Smooth muscle cell (in vitro differentiated cells): ENCODE results near the gene GNB3. TPM values are rescaled to one million over a fixed set of nuclear protein-coding genes. Genes with fewer than 3 reads are reported as not detected.
"Not testable (repeated sequence)": the region's sequence is repeated elsewhere in the genome, so short reads cannot be mapped to it uniquely, and the experiment has no call there.

Source experiments
- DNase-seq: peaks from one replicate; lab custom pipeline; 2025; ENCODE audit not compliant: unreplicated experiment; lab: John Stamatoyannopoulos, UW
- H2AFZ ChIP-seq: fragments of 200-600 bp; sonication (generic); 2 replicates; pipeline ENCODE4 v1.6.0; 2016; ENCODE audit warnings: antibody characterized with exemption, low read depth, mild to moderate bottlenecking
- H3F3A ChIP-seq: fragments of 200-600 bp; sonication (generic); 2 replicates; pipeline ENCODE4 v1.6.0; 2017; ENCODE audit warnings: antibody characterized with exemption, low read depth
- H3K27ac ChIP-seq: fragments of 200-600 bp; sonication (generic); 2 replicates; pipeline ENCODE4 v1.5.1; 2016; ENCODE audit warnings: low read depth, mild to moderate bottlenecking
- H3K27me3 ChIP-seq: fragments of 200-600 bp; sonication (generic); 2 replicates; pipeline ENCODE4 v1.6.1; 2016; ENCODE audit warnings: low read depth, mild to moderate bottlenecking
- H3K36me3 ChIP-seq: fragments of 200-600 bp; sonication (generic); 2 replicates; pipeline ENCODE4 v1.5.1; 2016; ENCODE audit warnings: low read depth
- H3K4me1 ChIP-seq: fragments of 200-600 bp; sonication (generic); 2 replicates; pipeline ENCODE4 v1.5.1; 2016; ENCODE audit warnings: low read depth
- H3K4me2 ChIP-seq: fragments of 200-600 bp; sonication (generic); 2 replicates; pipeline ENCODE4 v1.6.0; 2016; ENCODE audit warnings: mild to moderate bottlenecking
- H3K4me3 ChIP-seq: fragments of 200-600 bp; sonication (generic); 2 replicates; pipeline ENCODE4 v1.5.1; 2016; ENCODE audit warnings: mild to moderate bottlenecking
- H3K79me2 ChIP-seq: fragments of 200-600 bp; sonication (generic); 2 replicates; pipeline ENCODE4 v1.6.0; 2016; ENCODE audit warnings: low read depth, mild to moderate bottlenecking
- H3K9ac ChIP-seq: fragments of 200-600 bp; sonication (generic); 2 replicates; pipeline ENCODE4 v1.6.0; 2016; ENCODE audit warnings: low read depth
- H3K9me3 ChIP-seq: fragments of 200-600 bp; sonication (generic); replicated peaks from 2 replicates; pipeline ENCODE4 v1.5.1; 2016; ENCODE audit warnings: low read depth
- H4K20me1 ChIP-seq: fragments of 200-600 bp; sonication (generic); 2 replicates; pipeline ENCODE4 v1.6.0; 2016; ENCODE audit warnings: low read depth
- CTCF ChIP-seq: fragments of 200-600 bp; sonication (generic); IDR thresholded peaks from 2 replicates; pipeline ENCODE4 v1.5.1; 2017; ENCODE audit warnings: borderline replicate concordance, mild to moderate bottlenecking, antibody characterized with exemption; ENCODE audit not compliant: insufficient read depth, poor library complexity, severe bottlenecking
- WGBS: methylation state at CpG from one replicate; pipeline ENCODE4 v1.1.7; 2016; ENCODE audit warnings: low lambda C conversion rate; 5-methylcytosine and 5-hydroxymethylcytosine counted together
- polyA plus RNA-seq: library from polyadenylated mRNA; unstranded; fragments of >200 nt; fragmentation: Nextera tagmentation; extraction: Ambion mirVana; gene quantifications from 2 replicates; pipeline ENCODE4 v1.2.1, GENCODE V29; 2016
- total RNA-seq: library from RNA; depleted of rRNA; stranded (reverse); fragments of >200 nt; gene quantifications from 2 replicates; pipeline ENCODE4 v1.2.3, GENCODE V29; 2014

The GNB3 gene
- total and polyA plus RNA-seq, 2 experiments from 2014 or later = 6.2 to 6.3 TPM

GRCh38 chr12:6863586-6864321, 23.0 kb downstream of the GNB3 start:
- no peak for TF ChIP-seq CTCF
- DNase-seq = no peak
- Histone ChIP-seq H3K27me3 (no peaks in the 10 kb centered on the region), H3K79me2 (peaks cover 14% of the 10 kb centered on the region), H3K4me2 (no peak overlapping the region), H2AFZ (no peak overlapping the region), H3F3A (peaks cover 28% of the 10 kb centered on the region), H4K20me1 (peaks cover 13% of the 10 kb centered on the region), H3K36me3 (no peaks in the 10 kb centered on the region), H3K9ac (no peak overlapping the region), H3K4me1 (no peaks in the 10 kb centered on the region), H3K27ac (no peak overlapping the region), H3K9me3 (no peaks in the 10 kb centered on the region), H3K4me3 (no peak overlapping the region)
- 97% methylated on average over 16 of the region's 16 CpGs for whole genome bisulfite sequencing

- not testable (repeated sequence) for H3K4me1 ChIP-seq, H3K27ac ChIP-seq, H3K27me3 ChIP-seq, H3K9me3 ChIP-seq, H3K4me2 ChIP-seq, H2AFZ ChIP-seq, DNase-seq, H3K36me3 ChIP-seq, H3K4me3 ChIP-seq, H3K9ac ChIP-seq
- H4K20me1 ChIP-seq = peaks cover 28% of the 10 kb centered on the region
- H3F3A ChIP-seq = peaks cover 41% of the 10 kb centered on the region
- H3K79me2 ChIP-seq = peaks cover 20% of the 10 kb centered on the region
- WGBS = 89% methylated on average over 5 of the region's 5 CpGs
These were observed 24.6 kb downstream of the GNB3 start for GRCh38 chr12:6865307-6865706.

- Histone ChIP-seq H3K79me2 (peaks cover 20% of the 10 kb centered on the region), H3K9ac (no peak overlapping the region), H3K4me2 (peak overlapping the region; percentile 97), H3F3A (peaks cover 52% of the 10 kb centered on the region), H2AFZ (no peak overlapping the region), H3K27me3 (no peaks in the 10 kb centered on the region), H4K20me1 (peaks cover 39% of the 10 kb centered on the region), H3K27ac (peak overlapping the region; percentile 76), H3K36me3 (no peaks in the 10 kb centered on the region), H3K4me3 (peak overlapping the region; percentile 99), H3K9me3 (no peaks in the 10 kb centered on the region), H3K4me1 (peaks cover 4% of the 10 kb centered on the region)
- WGBS = 74% methylated on average over 18 of the region's 19 CpGs
- no peak for DNase-seq
- no peak for TF ChIP-seq CTCF
These were observed 25.6 kb downstream of the GNB3 start for GRCh38 chr12:6866163-6866919.

- Histone ChIP-seq H3K36me3 (no peaks in the 10 kb centered on the region), H3K27ac (peak overlapping the region; percentile 76)
These were observed 26.2 kb downstream of the GNB3 start for GRCh38 chr12:6866920-6867412.

More at GRCh38 chr12:6866920-6867412, 26.2 kb downstream of the GNB3 start:
- peaks cover 57% of the 10 kb centered on the region for H3F3A ChIP-seq
- H3K27me3 ChIP-seq = no peaks in the 10 kb centered on the region
- H3K79me2 ChIP-seq = peaks cover 20% of the 10 kb centered on the region
- DNase-seq = no peak
- H3K4me2 ChIP-seq = peak overlapping the region; percentile 97
- WGBS = 7% methylated on average over 33 of the region's 33 CpGs
- peak overlapping the region; percentile 52 for H3K9ac ChIP-seq
- peaks cover 6% of the 10 kb centered on the region for H3K4me1 ChIP-seq
- TF ChIP-seq CTCF = no peak
- H3K4me3 ChIP-seq = peak overlapping the region; percentile 99
- H3K9me3 ChIP-seq = no peaks in the 10 kb centered on the region
- H4K20me1 ChIP-seq = peaks cover 45% of the 10 kb centered on the region
- H2AFZ ChIP-seq = peak overlapping the region; percentile 72
